Naive B cell (primary cell): ENCODE data around the gene IMMP2L. TPM values are rescaled to one million over a fixed set of nuclear protein-coding genes. Genes with fewer than 3 reads are reported as not detected.
A peak's percentile ranks its signal among the peaks of the same experiment; 100 is the strongest.

ENCODE experiments used
- ATAC-seq, 2 donors: fragments of 150-1000 bp; cut with Tn5 transposase; 2 replicates each; pipeline ENCODE4 v1.10.0; 2021; ENCODE audit warnings: low read depth in 2 of 2, mild to moderate bottlenecking in 2 of 2, moderate library complexity in 2 of 2
- DNase-seq: peaks from one replicate; pipeline ENCODE4 v3.0.0; 2022
- H3K27ac Mint-ChIP-seq, 6 donors: one replicate each; pipeline ENCODE4 v1.8.0; 2020 to 2022; ENCODE audit warnings: mild to moderate bottlenecking in 6 of 6, mixed read lengths in 6 of 6, moderate library complexity in 5 of 6, inconsistent platforms in 2 of 6
- H3K27me3 Mint-ChIP-seq, 3 donors: one replicate each; pipeline ENCODE4 v1.8.0; 2021 to 2022; ENCODE audit warnings: mixed read lengths in 3 of 3, mild to moderate bottlenecking in 1 of 3
- H3K36me3 Mint-ChIP-seq, 2 donors: one replicate each; pipeline ENCODE4 v1.8.0; 2020 to 2022; ENCODE audit warnings: mixed read lengths in 2 of 2, inconsistent platforms in 1 of 2, mild to moderate bottlenecking in 1 of 2
- H3K4me1 Mint-ChIP-seq, 3 donors: one replicate each; pipeline ENCODE4 v1.8.0; 2020 to 2022; ENCODE audit warnings: mixed read lengths in 3 of 3, inconsistent platforms in 1 of 3, mild to moderate bottlenecking in 1 of 3, moderate library complexity in 1 of 3
- H3K4me3 Mint-ChIP-seq, 8 donors: one replicate each; pipeline ENCODE4 v1.8.0; 2020 to 2022; ENCODE audit warnings: mild to moderate bottlenecking in 8 of 8, mixed read lengths in 8 of 8, moderate library complexity in 8 of 8, inconsistent platforms in 2 of 8
- H3K9me3 Mint-ChIP-seq, 7 donors: one replicate each; pipeline ENCODE4 v1.8.0; 2020 to 2022; ENCODE audit warnings: mixed read lengths in 7 of 7, mild to moderate bottlenecking in 5 of 7, inconsistent platforms in 2 of 7, moderate library complexity in 1 of 7
- polyA plus RNA-seq, 6 donors: library from polyadenylated mRNA; unstranded; fragments of 300-500 nt; fragmentation: Illumina TruSeq; gene quantifications; one replicate each; pipeline ENCODE4 v1.2.3, GENCODE V29; 2021; ENCODE audit warnings: low read depth in 6 of 6

Gene IMMP2L
- polyA plus RNA-seq, 6 donors from 2014 or later, result 14.9 to 34.0 (median 25.9) TPM

- no peaks in the 10 kb centered on the region for H3K27me3 Mint-ChIP-seq
- peak overlapping the region in 2 of 6 donors; percentile 36 to 65 for H3K27ac Mint-ChIP-seq
- peaks cover 13 to 17% (median 15%) of the 10 kb centered on the region in 3 donors for H3K4me1 Mint-ChIP-seq
- peaks cover 0 to 11% (median 5%) of the 10 kb centered on the region in 7 donors for H3K9me3 Mint-ChIP-seq
- ATAC-seq (no peak), DNase-seq (no peak)
- peaks cover 0 to 9% of the 10 kb centered on the region in 2 donors for H3K36me3 Mint-ChIP-seq
- no peak overlapping the region for H3K4me3 Mint-ChIP-seq
Measured at GRCh38 chr7:111384065-111384891, 178.0 kb downstream of the IMMP2L start.

GRCh38 chr7:111383133-111383532, 179.2 kb downstream of the IMMP2L start:
- Mint-ChIP-seq H3K36me3 (peaks cover 0 to 9% of the 10 kb centered on the region in 2 donors), H3K4me3 (no peak overlapping the region), H3K4me1 (peaks cover 2 to 8% (median 7%) of the 10 kb centered on the region in 3 donors), H3K9me3 (peaks cover 0 to 6% (median 0%) of the 10 kb centered on the region in 7 donors), H3K27ac (peak overlapping the region in 1 of 6 donors; percentile 19), H3K27me3 (no peaks in the 10 kb centered on the region)
- ATAC-seq (no peak), DNase-seq (no peak)

GRCh38 chr7:111381590-111381989, 180.7 kb downstream of the IMMP2L start:
- H3K9me3 Mint-ChIP-seq, result peaks cover 0 to 5% (median 0%) of the 10 kb centered on the region in 7 donors
- no peak for DNase-seq

DNA sequence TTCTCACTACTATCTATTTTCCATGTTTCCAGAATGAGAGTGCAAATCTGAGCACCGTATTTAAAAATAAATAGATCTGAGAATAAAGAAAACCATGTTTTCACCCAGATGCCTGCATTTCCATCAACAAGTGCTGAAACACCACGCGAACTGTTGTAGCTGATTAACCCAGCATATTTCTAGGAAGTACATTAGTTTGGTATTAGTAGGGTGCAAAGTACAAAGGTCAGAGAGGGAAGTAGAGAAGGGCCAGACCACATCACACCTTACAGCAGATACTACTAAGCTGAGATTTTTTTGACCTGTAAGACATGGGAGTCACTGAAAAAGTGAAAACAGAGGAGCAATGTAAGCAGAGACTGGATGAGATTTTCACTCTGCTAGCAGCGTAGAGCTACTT, 181.3 kb downstream of the IMMP2L start:
- H3K27ac Mint-ChIP-seq, result no peak overlapping the region
- no peak for DNase-seq
- H3K36me3 Mint-ChIP-seq, result peaks cover 0 to 12% of the 10 kb centered on the region in 2 donors
- peaks cover 0 to 5% (median 0%) of the 10 kb centered on the region in 7 donors for H3K9me3 Mint-ChIP-seq
- no peaks in the 10 kb centered on the region for H3K27me3 Mint-ChIP-seq
- no peak for ATAC-seq
- peaks cover 0 to 7% (median 7%) of the 10 kb centered on the region in 3 donors for H3K4me1 Mint-ChIP-seq
- H3K4me3 Mint-ChIP-seq, result no peak overlapping the region

More at GRCh38 chr7:111381590-111381989, 180.7 kb downstream of the IMMP2L start:
- H3K27ac Mint-ChIP-seq, result no peak overlapping the region
- peaks cover 0 to 7% (median 7%) of the 10 kb centered on the region in 3 donors for H3K4me1 Mint-ChIP-seq
- no peaks in the 10 kb centered on the region for H3K27me3 Mint-ChIP-seq
- no peak overlapping the region for H3K4me3 Mint-ChIP-seq
- H3K36me3 Mint-ChIP-seq, result peaks cover 0 to 9% of the 10 kb centered on the region in 2 donors
- ATAC-seq, result no peak

GRCh38 chr7:111374027-111374426, 188.3 kb downstream of the IMMP2L start:
- ATAC-seq (no peak), DNase-seq (no peak)
- Mint-ChIP-seq H3K4me3 (no peak overlapping the region), H3K27me3 (no peaks in the 10 kb centered on the region), H3K27ac (no peak overlapping the region), H3K36me3 (peaks cover 0 to 12% of the 10 kb centered on the region in 2 donors), H3K4me1 (peaks cover 0 to 1% (median 0%) of the 10 kb centered on the region in 3 donors), H3K9me3 (no peaks in the 10 kb centered on the region)

GRCh38 chr7:111371437-111371836, 190.9 kb downstream of the IMMP2L start:
- H3K36me3 Mint-ChIP-seq, result peaks cover 0 to 12% of the 10 kb centered on the region in 2 donors

DNA sequence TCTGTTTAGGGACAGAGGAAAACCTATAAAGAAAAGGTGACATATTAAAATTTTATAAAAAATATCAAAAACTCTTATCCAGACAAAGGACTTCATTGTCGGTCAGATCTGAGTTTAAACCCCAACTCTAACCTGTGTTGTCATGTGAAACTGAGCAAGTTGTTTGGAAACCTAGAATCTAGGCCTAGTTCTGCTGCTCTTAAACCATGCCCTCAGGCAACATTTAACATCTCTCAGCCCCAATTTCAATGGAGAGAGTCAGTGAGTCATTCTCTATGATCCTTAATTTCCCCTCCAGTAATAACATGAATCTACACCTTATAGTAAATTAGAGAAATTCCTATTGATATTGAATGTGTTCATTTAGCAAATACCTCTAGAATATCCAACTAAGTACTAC, 192.3 kb downstream of the IMMP2L start:
- no peak overlapping the region for H3K4me3 Mint-ChIP-seq
- H3K27me3 Mint-ChIP-seq, result no peaks in the 10 kb centered on the region
- DNase-seq (no peak), ATAC-seq (no peak)
- H3K36me3 Mint-ChIP-seq, result peaks cover 0 to 6% of the 10 kb centered on the region in 2 donors
- no peaks in the 10 kb centered on the region for H3K9me3 Mint-ChIP-seq
- no peaks in the 10 kb centered on the region for H3K4me1 Mint-ChIP-seq
- H3K27ac Mint-ChIP-seq, result no peak overlapping the region

More at GRCh38 chr7:111371437-111371836, 190.9 kb downstream of the IMMP2L start:
- no peaks in the 10 kb centered on the region for H3K9me3 Mint-ChIP-seq
- ATAC-seq (no peak), DNase-seq (no peak)
- H3K4me3 Mint-ChIP-seq, result no peak overlapping the region
- no peaks in the 10 kb centered on the region for H3K27me3 Mint-ChIP-seq
- H3K27ac Mint-ChIP-seq, result no peak overlapping the region
- H3K4me1 Mint-ChIP-seq, result no peaks in the 10 kb centered on the region

DNA sequence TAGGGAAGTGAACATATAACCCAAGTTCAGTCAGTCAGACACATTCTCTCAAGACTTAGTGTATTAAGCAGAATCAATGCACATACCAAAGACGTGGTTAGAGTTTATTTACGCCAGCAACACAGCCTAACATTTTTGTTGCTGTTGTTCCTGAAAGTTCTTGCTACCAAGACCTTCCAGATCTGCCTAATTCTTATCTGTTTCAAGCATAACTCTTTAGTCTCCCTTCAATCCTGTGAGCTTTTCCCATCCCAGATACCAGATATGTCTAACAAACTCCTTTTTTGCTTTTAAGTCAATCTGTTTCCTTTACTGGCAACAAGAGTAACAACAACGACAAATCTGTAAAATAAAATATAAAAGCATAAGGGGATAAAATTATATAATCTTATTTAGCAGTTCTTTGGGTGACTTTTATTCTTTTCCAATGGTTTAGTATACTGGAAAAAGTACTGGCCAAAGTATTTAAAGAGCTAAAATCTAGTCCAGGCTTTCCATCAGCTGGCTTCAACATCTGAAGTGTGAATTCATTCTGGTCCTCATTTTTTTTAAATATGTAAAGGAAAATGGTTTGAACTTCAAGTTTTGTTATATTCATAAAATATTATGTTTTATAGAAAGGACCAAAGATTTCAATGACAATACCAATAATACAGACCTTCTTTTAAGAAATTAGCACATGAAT, 193.8 kb downstream of the IMMP2L start:
- Mint-ChIP-seq H3K4me1 (peaks cover 0 to 3% (median 0%) of the 10 kb centered on the region in 3 donors), H3K9me3 (no peaks in the 10 kb centered on the region), H3K27me3 (no peaks in the 10 kb centered on the region), H3K27ac (no peak overlapping the region), H3K4me3 (no peak overlapping the region), H3K36me3 (peaks cover 0 to 6% of the 10 kb centered on the region in 2 donors)
- no peak for ATAC-seq
- no peak for DNase-seq

DNA sequence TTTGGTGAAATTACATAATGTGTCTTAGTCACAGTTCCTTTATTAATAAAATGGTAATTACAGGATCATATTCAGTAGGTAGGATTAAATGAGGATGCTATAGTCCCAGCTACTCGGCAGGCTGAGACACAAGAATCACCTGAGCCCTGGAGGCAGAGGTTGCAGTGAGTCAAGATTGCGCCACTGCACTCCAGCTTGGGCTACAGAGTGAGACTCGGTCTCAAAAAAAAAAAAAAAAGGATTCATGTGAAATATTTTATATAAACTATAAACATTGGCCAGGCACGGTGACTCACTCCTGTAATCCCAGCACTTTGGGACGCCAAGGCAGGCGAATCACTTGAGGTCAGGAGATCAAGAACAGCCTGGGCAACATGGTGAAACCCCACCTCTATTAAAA, 197.9 kb downstream of the IMMP2L start:
- H3K9me3 Mint-ChIP-seq, result no peaks in the 10 kb centered on the region
- peaks cover 0 to 4% (median 0%) of the 10 kb centered on the region in 3 donors for H3K4me1 Mint-ChIP-seq
- no peak overlapping the region for H3K4me3 Mint-ChIP-seq
- no peaks in the 10 kb centered on the region for H3K27me3 Mint-ChIP-seq
- DNase-seq, result no peak
- no peak for ATAC-seq
- H3K27ac Mint-ChIP-seq, result no peak overlapping the region
- no peaks in the 10 kb centered on the region for H3K36me3 Mint-ChIP-seq

DNA sequence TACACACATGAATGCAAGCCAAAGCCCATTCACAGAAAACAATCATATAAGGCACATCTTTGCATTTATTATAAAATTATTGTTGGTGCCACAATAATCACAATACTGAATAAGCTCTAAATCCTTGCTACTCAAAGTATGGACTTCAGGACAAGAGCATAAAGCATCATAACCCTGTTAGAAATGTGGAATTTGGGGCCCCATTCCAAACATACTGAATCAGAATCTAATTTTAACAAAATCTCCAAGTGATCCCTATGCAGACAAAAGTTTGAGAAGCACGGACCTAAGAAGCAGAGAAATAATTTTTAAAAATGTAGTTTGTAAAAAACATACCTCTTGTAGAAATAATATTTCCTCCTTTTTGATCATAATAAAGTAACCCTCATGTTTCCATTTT, 199.2 kb downstream of the IMMP2L start:
- H3K4me3 Mint-ChIP-seq, result no peak overlapping the region
- H3K27ac Mint-ChIP-seq, result no peak overlapping the region
- peaks cover 0 to 4% (median 3%) of the 10 kb centered on the region in 3 donors for H3K4me1 Mint-ChIP-seq
- H3K27me3 Mint-ChIP-seq, result no peaks in the 10 kb centered on the region
- ATAC-seq, result no peak
- H3K36me3 Mint-ChIP-seq, result no peaks in the 10 kb centered on the region
- no peaks in the 10 kb centered on the region for H3K9me3 Mint-ChIP-seq
- DNase-seq, result no peak

- peaks cover 0 to 7% (median 4%) of the 10 kb centered on the region in 3 donors for H3K4me1 Mint-ChIP-seq
- ATAC-seq, result no peak
- H3K27ac Mint-ChIP-seq, result peak overlapping the region in 1 of 6 donors; percentile 22
- DNase-seq, result no peak
- H3K36me3 Mint-ChIP-seq, result no peaks in the 10 kb centered on the region
- H3K27me3 Mint-ChIP-seq, result no peaks in the 10 kb centered on the region
- H3K9me3 Mint-ChIP-seq, result no peaks in the 10 kb centered on the region
- no peak overlapping the region for H3K4me3 Mint-ChIP-seq
Measured at GRCh38 chr7:111362506-111363054, 199.7 kb downstream of the IMMP2L start.

GRCh38 chr7:111358915-111359314, 203.4 kb downstream of the IMMP2L start:
- Mint-ChIP-seq H3K4me3 (no peak overlapping the region), H3K36me3 (no peaks in the 10 kb centered on the region), H3K4me1 (peaks cover 0 to 7% (median 4%) of the 10 kb centered on the region in 3 donors), H3K27me3 (no peaks in the 10 kb centered on the region), H3K9me3 (no peaks in the 10 kb centered on the region), H3K27ac (no peak overlapping the region)
- DNase-seq (no peak), ATAC-seq (no peak)

- H3K27ac Mint-ChIP-seq, result no peak overlapping the region
- H3K4me1 Mint-ChIP-seq, result peaks cover 0 to 7% (median 0%) of the 10 kb centered on the region in 3 donors
- no peaks in the 10 kb centered on the region for H3K27me3 Mint-ChIP-seq
- H3K4me3 Mint-ChIP-seq, result no peak overlapping the region
- no peak for DNase-seq
- no peaks in the 10 kb centered on the region for H3K9me3 Mint-ChIP-seq
- H3K36me3 Mint-ChIP-seq, result no peaks in the 10 kb centered on the region
- ATAC-seq, result no peak
Measured at GRCh38 chr7:111357691-111358090, 204.6 kb downstream of the IMMP2L start.
